CD4-positive, alpha-beta T cell treated with Interleukin-12 subunit alpha and Interleukin-12 subunit beta, for 1 hour (primary cell): ENCODE data around the gene KIAA0930.

Source experiments
- DNase-seq: peaks from one replicate; pipeline ENCODE4 v3.0.0-alpha.2; 2020

The KIAA0930 gene

DNA sequence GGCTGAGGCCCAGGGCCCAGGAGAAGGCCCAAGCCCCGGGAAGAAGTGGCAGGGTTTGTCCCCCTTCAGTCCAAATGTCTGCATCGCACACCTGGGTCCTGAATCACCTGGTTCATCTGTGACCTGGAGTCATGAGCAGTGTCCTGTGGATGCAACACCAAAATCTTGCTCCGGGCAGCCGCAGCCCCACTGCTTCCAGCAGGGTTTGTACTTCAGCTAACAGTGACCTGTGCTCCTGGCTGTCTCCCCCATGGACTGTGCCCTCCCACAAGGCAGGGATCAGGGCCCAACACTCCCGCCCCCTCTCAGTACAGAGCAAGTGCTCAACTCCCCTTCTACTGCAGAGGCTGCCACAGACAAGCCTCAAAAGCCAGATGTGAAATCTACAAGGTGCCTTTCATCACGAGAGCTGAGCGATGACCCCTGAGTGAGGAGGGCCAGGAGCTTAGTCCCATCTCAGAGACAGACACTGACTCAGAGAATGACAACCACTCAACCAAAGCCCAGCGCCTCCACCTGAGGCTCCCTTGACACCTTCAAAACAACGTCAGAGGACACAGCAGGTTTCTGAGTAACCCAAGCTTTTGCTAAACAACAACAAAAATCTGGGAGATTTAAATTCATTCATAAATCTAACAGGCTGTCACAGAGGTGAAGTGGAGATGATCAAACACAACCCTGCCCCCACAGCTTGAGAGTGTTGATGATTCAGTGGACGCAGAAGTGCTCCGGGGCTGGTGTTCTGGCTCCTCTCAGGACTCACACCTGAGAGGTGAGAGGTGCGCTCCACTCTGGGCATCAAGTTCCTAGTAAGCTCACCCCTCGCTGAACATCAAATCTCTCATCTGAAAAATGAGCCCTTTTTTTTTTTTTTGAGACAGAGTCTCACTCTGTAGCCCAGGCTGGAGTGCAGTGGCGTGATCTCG, 3.4 kb downstream of the KIAA0930 start:
- DNase-seq: no peak

DNA sequence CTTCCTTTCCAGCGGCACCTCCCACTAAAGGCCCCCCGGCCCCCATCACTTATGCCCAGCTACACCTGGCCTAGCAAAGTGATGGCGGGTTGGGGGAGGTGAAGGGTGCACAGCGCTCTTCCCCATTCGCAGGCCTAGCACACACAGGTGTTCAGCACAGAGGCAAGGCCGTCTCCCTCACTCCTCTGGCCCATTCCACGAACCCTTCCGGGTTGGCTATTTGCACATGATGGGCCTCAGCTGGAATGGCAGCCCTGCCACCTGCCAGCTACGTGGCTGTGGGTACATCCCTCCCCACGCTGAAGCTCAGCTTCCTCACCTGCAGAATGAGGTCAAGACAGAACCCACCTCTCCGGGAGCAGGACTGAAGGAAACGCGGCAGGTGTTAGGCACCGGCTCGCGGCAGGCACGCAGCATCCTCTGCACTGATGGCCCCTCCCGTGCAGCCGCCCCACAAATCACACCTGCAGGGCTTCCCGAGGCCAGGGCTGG, 4.8 kb downstream of the KIAA0930 start:
- DNase-seq: no peak

DNA sequence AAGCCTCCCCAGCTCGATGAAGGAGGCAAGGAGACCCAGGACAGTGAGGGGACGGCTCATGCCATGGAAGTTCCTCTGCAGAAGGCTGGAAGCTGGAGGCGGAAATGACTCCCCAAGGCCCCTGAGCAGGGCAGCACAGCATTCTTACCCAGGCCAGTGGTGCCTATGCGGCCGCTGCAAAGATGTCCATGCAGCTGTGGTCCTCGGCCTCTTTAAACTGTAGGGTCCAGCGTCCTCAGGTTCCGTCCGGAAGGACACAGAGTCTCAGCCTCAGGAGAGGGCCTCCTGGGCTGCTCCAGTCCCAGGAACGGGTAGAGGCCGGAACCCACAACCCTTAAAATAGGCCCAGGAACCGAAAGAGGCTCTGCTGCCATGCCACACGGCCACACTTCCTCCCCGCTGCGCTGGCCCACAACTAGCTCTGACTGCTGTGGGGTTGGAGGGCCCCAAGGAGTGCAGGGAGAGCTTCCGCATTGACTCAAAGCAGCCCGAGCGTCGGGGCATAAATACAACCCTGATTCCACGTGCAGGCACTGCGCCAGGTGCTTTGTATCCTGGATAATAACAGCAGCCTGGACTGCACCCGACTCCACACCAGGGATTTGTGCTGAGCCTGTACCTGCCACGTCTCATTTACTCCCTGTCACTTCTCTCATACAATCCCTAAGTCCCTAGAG, 5.5 kb downstream of the KIAA0930 start:
- DNase-seq: no peak

DNA sequence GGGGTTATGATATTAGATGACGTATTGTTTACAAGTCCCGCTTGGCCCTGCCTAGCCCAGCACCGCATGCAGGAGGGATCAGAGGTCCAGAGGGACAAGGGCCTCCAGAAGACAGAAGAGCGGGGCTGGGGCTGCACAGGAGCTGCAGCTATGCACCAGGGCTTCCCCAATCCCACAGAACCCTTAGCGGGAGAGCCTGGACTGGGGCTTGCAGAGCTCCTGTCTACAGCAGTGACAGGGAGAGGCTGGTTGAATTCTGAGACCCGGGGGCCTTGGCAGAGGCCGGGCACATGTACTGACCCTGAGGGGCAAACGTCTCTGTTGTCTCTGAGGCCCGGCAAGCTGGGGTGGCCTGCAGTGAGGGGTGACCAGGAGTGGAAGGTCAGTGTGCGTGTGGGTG, 6.9 kb downstream of the KIAA0930 start:
- DNase-seq: no peak

GRCh38 chr22:45233386-45233785, 7.3 kb downstream of the KIAA0930 start:
- no peak for DNase-seq

DNA sequence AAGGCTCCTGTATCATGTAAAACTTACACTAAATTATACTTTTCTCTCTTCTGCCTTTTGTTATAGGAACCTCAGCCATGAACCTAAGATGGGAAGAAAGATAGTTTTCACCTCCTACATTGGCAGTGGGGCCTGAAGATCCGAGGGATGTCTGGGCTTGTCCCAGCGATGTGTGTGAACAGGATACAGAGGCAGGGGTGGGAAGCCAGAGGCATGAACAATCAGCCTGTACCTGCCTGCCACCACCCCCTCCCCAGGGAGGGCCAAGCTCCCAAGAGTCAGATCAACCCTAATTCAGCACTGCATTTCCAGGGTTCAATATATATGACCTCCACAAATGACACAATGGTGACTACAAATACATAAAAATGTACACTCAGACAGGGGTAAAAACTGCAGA, 9.4 kb downstream of the KIAA0930 start:
- DNase-seq: no peak

- no peak for DNase-seq
These were observed 10.5 kb downstream of the KIAA0930 start for GRCh38 chr22:45230026-45230721.

- DNase-seq: no peak
These were observed 11.5 kb downstream of the KIAA0930 start for GRCh38 chr22:45229181-45229580.

- DNase-seq: no peak
These were observed 12.3 kb downstream of the KIAA0930 start for GRCh38 chr22:45228401-45228754.

- DNase-seq: no peak
These were observed 12.9 kb downstream of the KIAA0930 start for GRCh38 chr22:45227645-45228400.

DNA sequence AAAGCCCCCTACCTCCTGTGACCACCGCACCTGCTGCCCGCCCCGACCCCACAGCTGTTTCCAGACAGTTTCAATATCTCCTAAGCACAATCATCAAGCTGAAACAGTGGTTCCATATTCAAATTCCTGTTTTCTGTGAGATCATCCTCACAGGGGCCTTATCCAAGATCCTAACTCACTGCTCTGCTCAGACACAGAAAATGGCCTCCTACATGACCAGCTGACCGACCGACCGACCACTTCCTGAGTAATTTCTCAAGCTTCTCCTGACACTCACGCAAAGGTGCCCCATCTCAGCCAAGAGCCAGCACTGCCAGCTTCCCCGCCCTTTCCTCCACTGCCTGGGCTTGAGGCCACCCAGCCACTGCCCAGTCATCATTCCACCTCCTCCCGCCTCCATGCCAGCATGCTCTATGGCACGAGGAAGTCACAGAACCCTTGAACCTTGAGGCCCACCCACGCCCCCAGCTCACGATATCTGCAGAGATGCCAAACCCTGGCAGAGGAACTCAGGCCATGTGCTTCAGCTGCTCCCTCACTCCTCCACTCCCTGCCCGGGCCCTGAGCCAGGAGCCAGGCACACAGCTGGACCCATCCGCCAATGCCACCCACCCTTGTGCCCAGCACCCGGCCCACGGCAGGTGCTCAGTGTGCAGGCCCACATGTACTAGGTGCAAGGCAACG, 14.0 kb downstream of the KIAA0930 start:
- no peak for DNase-seq

GRCh38 chr22:45225732-45226502, 14.8 kb downstream of the KIAA0930 start:
- no peak for DNase-seq

GRCh38 chr22:45224988-45225731, 15.5 kb downstream of the KIAA0930 start:
- no peak for DNase-seq

GRCh38 chr22:45224331-45224730, 16.4 kb downstream of the KIAA0930 start:
- no peak for DNase-seq

DNA sequence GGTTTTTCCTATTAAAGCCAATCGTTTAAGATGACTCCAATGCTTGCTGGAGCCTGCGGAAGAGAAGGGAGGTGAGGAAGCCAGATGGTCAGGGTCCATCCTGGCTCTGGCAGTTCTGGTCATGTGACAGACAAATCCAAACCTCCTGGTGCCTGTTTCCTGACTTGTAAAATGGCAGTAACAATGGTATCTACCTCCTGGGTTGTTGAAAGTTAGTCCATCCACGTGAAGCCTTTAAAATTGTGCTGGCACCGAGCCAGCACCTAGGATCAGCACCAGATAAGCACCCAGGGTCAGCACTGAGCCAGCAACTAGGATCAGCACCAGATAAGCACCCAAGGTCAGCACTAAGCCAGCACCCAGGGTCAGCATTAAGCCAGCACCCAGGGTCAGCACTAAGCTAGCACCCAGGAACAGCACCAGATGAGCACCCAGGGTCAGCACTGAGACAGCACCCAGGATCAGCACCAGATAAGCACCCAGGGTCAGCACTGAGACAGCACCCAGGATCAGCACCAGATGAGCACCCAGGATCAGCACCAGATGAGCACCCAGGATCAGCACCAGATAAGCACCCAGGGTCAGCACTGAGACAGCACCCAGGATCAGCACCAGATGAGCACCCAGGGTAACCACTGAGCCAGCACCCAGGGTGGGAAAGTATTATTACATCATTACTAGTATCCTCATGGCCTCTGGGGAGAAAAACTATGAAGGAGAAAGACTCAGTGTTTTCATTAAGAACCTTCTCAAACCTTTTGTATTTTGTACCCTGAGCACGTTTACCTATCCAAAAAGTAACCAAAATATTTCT, 17.2 kb downstream of the KIAA0930 start:
- DNase-seq: no peak

- no peak for DNase-seq
These were observed 19.5 kb downstream of the KIAA0930 start for GRCh38 chr22:45221201-45221600.

- peak; percentile 24 for DNase-seq
These were observed 21.7 kb downstream of the KIAA0930 start for GRCh38 chr22:45218976-45219375.

- no peak for DNase-seq
These were observed 22.9 kb downstream of the KIAA0930 start for GRCh38 chr22:45217806-45218205.

- DNase-seq: no peak
These were observed 23.3 kb downstream of the KIAA0930 start for GRCh38 chr22:45217345-45217744.
